HepG2 (cell line): ENCODE data around the gene ADARB2.

Experiments used
- NFYB ChIP-seq: sonication (generic); formaldehyde crosslinking; IDR thresholded peaks from 2 replicates; pipeline ENCODE4 v1.4.0; 2020; ENCODE audit warnings: missing genetic modification reagents
- ZNF121 ChIP-seq: sonication (generic); formaldehyde crosslinking; IDR thresholded peaks from 2 replicates; pipeline ENCODE4 v1.5.0; 2020; ENCODE audit warnings: mild to moderate bottlenecking, missing genetic modification reagents

- TF ChIP-seq NFYB (no peak), ZNF121 (CRISPR knock-in tag) (no peak)
Observed at GRCh38 chr10:1754506-1755153, 17.3 kb upstream of the ADARB2 start.
